Measurements from ENCODE around the gene PTPRM.

PTPRM gene

DNA sequence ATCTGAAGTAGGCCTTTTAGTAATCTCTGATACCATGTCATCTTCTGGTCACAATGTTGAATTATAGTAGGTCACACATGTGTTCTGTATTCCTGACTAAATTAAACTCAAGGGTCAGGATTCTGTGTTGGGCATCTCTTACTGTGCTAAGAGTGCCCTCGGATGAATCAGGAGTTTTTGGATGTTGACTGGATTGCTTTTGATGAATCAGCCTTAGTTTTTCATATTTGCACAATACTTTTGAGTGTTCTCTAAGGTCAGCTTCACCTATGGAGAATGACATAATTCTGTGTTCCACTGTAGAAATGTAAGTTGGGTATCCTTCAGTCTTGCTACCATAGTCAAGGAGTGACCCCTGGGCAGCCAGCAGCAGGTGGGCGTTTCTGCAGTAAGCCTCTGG, 190.1 kb downstream of the PTPRM start:
- DNase-seq (ENCODE audit: low read depth): no peak

DNA sequence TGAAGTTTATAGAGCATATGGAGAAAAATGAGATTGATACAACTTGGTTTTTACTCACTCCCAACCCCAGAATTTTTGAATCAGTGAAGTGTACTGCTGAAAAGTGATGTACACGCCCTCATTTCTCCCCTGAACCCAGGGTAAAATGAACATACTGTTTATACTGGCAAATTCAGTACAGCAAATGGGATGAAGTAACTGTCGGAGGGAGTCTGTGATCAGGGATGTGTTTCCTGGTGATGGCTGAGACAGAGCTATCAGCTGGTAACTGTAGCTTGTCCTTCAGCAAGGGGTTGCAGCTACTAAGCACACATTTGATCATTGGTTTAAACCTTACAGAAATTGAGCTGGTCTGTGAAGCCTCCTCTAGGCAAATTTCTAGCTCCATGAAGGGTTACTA, 191.6 kb downstream of the PTPRM start:
- no peak for DNase-seq (ENCODE audit: low read depth)

DNA sequence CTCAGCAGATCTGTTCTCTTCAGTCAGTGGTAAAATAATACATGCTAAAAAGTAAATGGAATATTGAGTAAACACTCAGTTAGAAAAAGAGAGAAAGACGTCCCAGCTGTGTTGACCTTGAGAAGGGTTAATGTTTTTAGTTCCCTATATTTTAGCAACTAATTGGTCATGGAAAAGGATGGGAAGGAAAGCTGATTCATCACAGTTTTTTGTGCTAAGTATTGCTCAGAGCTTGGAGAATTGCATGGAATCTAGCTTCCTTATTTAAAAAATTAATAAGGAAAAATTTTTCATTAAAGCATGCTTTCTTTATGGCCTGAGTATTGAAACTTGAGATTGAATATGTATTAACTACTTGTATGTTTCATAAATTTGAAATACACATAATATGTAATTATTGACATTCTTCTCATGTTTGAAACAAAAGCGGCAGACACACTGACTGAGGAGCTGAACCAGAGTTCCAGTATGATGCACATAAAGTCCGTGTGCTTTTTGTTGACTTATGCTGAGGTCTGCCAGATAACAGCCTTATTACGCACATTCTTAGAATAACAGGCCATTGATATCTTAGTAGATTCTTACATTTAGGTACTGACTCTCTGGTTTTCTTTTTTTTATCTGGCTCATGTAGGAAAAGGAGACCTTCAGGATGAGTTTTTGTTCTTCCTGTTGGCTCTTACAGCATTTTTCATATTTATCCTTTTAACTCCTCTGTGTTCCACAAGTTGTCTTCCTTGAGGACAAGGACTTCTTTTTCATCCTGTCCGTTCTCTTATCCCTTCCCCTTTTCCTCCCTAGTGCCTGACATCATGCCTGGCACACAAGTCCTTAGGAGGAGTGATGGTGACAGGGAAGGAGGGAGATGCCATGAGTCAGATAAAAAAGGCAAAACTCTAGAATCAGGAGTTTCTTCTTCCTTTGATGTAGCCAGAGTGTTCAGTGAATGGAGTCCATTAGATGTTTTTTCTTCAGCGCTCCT, 194.1 kb downstream of the PTPRM start:
- no peak for DNase-seq (ENCODE audit: low read depth)

DNA sequence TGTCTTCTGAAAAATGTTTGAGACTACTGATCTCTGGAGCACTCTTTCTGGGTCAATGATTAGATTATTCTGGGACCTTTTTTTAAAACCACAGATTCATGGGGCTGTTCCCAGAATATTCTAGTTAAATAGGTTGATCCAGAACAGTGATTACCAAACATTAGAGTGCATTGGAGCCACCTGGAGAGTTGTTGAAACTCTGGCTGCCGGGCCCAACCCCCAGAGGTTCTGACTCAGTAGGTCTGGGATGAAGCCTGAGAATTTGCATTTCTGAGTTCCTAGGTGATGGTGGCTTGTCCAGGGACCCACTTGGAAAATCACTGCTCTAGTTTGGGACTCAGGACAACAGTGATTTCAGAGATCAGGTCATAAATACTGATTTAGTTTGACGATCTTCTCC, 197.3 kb downstream of the PTPRM start:
- DNase-seq (ENCODE audit: low read depth): no peak

DNA sequence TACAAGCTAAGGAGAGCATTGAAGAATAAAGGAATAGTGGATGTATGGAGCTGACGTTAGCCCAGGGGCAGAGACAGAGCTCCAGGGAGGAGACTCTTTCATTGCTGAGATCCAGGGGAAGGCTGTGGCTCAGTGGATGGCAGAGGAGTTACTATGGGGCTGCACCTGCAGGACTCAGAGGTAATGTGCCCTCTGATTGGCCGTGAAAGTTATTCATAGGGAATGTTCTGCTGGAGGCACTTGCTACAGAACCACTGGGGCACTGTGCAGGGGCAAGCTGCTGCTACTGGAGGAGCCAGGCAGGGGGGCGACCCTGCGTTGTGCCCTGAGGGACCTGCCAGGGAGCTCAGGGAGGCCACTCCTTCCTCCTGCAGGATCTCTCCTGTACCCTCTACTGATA, 199.2 kb downstream of the PTPRM start:
- DNase-seq (ENCODE audit: low read depth): no peak

DNA sequence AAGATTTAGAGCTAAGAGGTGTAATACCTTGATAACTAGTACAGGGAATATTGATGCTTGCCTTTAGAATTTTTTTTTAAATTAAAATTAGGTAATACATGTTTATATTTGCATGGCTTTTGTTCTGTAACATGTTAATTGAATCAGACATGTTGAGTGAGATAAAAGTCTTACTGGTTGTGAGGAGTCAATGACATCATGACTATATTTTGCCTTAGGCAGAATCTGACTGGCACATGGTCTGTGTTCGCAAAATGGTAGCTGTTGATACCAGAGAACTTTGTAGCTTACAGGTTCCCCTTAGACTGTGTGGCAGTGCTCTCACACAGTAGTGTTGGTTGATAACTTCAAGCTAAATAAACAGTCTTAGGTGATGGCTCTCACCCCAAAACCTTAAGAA, 199.7 kb downstream of the PTPRM start:
- DNase-seq (ENCODE audit: low read depth): no peak

DNA sequence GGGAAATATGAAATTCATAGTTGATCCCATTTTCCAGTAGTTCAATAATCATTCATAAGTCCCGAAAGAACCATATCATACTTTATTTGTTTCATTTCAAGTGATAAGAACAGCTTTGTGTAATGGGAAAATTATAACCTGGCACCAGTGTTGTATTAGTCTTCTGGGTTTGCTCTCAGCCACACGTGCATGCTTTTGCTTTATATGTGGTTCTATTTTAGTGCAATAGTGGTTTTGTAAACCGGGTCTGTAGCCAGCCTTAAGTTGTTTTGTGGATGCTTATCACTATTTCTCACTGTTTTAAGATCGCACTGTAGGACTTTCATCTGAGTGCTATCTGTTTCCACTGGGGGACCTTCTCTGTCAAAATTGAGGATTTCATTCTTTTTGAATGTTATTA, 203.8 kb downstream of the PTPRM start:
- no peak for DNase-seq (ENCODE audit: low read depth)

DNA sequence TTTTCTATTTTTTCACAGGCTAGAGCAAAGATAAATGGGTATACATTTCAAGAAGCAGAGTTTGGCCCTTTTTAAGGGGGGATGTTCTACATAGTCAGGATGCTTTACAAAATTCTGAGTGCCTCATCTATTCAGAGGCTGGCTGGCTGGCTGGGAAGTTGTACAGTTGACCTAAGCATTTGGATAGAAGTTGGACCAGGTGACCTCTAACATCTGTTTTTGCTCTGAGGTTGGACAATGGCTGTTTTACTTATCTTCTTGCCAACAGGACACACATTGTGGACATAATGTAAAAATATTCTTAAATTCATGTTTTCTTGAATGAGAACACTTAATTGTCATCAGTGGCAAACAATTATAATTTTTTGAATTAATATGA, 205.4 kb downstream of the PTPRM start:
- DNase-seq (ENCODE audit: low read depth): no peak

DNA sequence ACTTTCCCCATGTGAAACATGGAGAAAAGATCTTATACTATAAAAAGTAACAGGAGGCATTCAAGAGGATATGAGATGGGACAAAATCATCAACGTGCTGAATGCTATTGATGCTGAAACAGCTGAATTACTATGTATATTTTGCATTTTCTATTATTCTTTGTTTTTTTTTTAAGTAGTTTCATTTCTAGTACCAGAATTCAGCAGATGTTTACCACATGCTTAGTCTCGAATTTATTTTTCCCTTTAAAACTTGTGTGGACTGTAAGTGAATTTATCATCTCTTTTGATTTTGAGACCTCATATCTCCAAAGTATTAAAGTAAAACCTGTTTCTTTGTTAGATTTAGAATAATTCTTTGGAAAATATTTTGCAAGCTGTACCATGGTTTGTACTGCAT, 205.8 kb downstream of the PTPRM start:
- no peak for DNase-seq (ENCODE audit: low read depth)

DNA sequence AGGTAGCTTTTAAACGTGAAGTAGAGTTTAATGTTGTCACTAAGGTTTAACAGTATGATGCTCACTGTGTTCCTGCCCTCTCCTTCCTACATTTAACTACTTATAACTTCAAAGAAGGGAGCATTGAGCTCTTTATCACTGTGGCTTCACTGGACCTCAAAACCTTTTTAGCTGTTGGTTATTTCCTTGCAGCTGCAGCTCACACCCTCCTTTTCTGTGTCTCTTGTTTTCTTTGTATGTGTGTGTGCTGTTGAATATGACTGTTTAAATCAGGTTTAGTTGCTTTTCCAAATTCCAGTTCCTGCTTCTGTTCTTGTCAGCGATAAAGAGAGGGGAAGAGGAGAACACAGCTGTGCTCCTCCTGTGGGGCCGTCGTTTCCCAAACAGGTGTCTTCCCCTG, 208.0 kb downstream of the PTPRM start:
- DNase-seq (ENCODE audit: low read depth): no peak

DNA sequence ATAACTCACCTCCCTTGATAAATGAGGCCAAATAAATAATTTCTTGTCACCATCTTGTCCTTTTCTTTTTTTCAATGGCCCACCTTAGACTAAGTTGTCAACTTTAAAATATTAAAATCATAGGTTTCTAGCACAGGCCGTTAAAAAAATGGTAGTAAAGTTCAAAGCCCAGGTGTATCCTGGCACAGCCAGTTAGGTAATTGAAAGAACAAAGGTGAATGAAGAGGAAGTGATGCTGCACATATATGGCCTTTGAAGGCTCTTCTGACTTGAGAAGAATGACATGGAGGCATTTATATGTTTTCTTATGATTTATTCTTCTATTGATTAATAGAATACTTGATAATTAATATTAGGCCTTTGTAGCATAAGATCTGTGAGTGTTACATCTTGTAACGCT, 208.7 kb downstream of the PTPRM start:
- no peak for DNase-seq (ENCODE audit: low read depth)

DNA sequence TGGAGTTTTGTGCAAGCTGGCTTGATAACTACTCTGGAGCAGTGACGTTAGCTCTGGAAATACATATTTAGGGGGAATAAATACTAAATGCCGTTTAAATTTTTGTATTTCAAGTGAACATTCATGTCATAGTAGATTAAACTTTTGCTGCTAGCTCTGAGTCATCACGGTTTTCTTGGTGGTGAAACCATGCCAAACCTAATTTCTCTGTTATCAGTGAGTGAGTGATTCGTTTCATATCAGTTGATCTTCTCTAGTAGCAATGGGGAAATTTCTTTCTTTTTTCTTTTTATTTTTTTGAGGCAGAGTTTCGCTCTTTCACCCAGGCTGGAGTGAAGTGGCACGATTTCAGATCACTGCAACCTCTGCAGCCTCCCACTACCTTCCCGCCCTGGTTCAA, 211.1 kb downstream of the PTPRM start:
- no peak for DNase-seq (ENCODE audit: low read depth)

DNA sequence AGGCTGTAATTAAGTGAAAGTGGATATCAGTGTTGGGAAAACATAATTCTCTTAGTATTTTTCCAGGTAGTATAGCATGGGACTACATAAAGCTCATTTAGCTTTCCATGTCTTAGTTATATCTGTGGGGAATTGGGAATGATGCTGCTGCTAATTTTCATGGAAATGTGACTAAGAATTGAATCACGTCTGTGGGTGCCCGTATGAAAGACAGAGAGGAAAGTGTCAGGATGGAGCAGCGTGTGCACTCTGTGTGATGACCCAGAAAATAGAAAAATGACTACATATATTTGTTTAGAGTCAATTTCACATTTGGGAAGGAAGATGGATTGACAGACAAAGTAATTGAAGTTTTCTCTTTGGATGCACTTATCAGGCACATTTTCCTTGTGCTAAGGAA, 212.1 kb downstream of the PTPRM start:
- DNase-seq (ENCODE audit: low read depth): no peak

DNA sequence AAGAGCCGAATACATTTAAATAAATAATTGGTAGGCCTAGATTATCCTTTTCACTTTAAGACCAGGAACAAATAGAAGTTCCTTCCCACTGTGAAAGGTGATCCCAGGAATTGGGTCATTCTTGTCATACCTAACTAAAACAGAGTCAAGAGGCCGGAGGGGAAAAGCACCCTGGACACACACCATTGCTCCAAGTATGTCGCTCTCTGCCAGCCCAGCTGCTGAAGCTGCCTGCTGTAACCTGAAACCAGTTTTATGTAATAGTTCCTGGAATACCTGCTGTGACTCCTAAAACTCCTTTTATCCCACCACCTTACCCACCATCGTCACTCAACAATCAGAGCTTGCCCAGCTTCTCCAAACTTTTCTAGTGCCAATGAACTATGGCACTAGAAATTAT, 217.1 kb downstream of the PTPRM start:
- DNase-seq (ENCODE audit: low read depth): no peak

DNA sequence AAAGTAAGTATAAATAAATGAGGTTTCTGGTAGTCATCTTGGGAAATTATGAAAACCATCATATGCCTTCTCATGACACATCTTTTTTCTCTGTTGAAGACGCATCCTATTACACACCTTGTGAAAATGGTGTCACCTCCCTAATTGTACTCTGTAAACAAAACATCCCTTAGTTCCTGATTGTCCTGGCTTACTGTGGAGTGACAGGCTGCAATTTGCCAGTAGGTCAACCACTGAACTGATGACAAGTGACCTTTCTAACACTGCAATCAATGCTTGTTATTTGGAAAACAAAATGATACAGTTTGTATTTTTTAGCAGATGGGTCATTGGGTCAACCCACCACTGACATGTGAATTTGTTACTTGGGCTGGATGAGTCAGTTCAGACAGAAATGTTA, 219.5 kb downstream of the PTPRM start:
- DNase-seq (ENCODE audit: low read depth): no peak

DNA sequence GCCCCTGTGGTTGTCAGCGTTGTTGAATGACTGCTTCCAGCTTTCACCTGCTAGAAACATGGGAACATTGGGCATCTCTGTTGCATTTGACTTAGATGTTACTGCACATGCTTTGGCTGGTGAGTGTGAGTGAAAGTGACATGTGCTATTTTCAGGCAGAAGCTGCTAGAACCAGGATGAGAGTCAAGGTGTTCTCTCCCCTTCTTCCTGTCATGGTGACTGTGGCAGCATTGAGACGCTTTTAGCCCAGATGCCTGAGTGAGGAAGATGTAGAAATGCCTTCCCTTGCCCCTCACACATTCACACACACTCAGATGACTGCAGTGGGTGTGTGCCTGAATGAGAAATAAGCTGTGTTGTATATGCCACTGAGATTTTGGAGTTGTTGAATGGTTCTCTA, 220.2 kb downstream of the PTPRM start:
- no peak for DNase-seq (ENCODE audit: low read depth)

DNA sequence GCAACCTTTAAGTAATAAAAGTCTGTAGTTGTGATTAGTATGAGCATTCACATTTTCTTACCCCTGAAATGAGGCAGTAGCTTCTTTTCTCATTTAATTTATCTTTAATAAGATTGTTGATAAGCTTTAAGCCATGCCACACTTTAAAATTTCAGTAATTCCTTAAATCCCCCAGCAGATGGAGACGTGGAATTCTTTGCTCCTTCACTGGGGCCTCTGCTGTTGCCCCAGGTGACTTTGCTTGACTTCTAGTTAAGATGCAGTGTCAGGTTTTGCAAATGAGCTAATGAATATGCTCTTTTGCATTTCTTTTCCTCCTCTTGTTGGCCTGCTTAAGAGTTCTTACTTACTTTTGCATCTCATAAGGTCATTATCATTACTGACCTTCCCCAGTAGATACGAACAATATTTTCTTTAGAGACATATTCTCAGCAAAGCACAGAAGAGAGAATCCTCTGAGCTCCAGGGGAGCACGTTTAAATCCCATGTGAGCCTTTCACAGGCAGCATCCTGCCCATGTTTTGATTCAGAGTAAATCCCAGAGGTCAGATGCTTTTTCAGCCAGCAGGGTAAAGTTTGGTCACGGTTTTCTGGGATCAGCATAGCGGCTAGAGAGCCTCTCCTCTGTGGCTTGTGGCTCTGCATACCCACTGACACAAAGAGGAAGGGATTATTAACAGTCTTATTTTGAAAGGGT, 222.9 kb downstream of the PTPRM start:
- no peak for DNase-seq (ENCODE audit: low read depth)

DNA sequence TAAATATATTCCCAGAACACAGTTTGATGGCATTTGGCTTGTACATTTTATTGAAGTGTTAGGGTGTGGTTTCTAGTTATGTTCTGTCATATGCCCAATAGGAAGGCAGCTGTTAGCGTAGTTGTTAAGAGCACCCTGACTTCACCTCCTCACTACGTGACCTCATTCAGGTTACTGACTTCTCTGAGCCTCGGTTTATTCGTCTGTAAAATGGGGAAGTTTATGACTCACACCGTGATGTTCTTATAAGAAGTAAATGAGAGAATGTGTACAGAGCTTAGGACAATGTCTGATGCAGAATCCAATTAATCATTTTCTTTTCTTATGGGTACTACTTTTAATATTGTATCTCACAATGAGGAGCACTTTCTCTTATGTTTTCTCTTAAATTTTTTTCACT, 226.0 kb downstream of the PTPRM start:
- DNase-seq (ENCODE audit: low read depth): no peak

DNA sequence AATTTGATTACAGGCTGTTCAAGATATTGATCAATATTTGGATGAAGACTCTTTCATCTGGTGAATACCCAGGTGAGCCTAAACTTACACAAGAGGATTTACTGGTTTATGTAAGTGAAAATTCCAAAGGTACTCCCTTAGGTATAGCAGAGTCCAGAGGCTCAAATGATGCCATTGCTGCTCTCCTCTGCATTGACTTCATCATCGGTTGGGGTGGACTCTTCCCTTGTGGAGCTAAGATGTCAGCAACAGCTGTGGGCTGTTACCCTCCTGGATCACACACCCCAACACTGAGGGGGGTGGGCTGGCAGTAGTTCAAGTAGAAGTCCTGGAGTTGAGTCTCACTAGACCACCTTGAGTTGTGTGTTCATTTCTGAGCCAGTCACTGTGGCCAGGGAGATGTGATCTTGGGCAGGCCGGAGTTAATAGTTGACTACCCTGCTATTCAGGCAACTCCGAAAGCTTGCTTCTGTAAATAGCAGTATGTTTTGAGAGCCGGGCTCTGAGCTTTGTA, 236.9 kb downstream of the PTPRM start:
- DNase-seq (ENCODE audit: low read depth): no peak

DNA sequence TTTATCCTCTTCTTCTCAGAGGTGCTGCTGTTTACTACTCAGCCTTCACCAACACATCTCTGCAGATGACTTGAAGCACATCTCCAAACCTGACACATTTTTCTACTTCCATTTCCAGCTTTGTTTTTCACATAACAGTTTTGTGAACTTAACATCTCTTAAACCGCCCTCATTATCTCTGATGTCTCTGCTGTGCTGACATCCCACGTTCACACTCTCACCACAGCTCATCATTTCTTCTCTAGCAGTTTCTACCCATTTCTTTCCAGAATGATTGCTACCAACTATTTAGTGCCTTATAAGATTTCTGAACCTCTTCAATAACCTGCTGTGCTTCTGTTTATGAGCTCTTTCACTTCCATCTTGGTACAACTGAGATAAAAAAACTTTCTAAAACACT, 238.0 kb downstream of the PTPRM start:
- no peak for DNase-seq (ENCODE audit: low read depth)

DNA sequence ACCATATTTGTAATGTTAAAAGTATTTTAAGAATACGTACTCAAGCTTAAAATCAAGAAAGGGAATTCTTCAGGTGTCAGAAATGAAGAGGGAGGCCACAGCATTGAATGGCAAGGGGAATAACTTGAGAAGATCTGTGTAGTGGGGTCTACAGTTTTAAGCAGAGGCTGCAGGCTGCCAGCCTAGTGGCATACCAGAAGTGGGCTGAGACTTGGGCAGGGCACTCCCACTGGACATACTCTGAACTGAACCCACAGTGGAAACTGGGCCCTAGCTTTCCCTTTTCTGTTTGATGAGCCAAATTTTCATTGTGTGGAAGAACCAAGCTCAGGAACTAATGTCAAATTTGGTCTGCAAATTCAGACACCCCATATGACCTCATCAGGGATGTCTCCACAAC, 238.8 kb downstream of the PTPRM start:
- DNase-seq (ENCODE audit: low read depth): no peak

DNA sequence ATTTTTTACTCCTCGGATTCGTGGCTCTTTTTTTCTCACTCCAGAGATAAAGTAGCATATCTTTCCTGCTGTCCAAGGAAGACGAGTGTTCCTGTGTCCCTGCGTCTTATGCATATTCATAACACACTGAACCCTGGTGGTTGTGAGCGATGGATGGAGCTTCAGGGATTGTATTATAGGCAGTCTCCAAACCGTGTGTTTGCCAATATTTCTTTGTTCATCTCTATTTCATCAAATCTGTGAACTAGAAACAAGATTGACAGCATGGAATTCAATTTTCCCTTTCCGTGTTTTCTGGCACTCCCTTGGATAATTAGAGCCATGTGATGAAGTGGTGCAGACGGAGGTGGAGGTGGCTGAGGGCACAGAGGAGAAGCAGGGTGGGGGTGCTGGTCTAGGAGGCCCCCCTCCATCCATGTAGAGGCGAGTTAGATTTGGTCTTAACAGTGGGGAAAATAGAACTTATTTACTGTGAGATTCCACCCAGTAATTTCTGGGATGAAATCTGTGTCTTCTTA, 240.9 kb downstream of the PTPRM start:
- DNase-seq (ENCODE audit: low read depth): no peak

DNA sequence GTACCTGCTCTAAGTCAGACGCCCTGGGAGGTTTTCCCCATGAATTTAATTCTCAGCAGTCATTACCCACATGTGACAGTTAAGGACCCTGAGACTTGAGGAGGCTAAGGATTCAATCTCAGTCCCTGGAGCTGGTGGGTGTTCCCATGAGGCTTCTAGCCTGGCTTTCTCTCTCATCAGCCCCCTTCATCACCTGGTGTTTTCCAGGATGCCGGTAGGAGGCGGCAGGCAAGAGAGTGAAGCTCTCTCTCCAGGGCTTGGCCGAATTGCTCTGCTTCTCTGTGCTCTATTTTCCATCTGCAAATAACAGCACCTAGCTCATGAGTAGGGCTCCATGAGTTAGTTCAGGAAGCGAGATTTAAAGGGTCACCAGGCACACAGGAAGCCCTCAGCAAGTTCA, 241.9 kb downstream of the PTPRM start:
- DNase-seq (ENCODE audit: low read depth): no peak

Measured in stimulated activated CD8-positive, alpha-beta memory T cell treated with anti-CD3 and anti-CD28 coated beads, Interleukin-4, amount 100 ng/mL, for 24 hours (primary cell).